22Rv1 (cell line): Measurements from ENCODE around the gene PLIN5.
"Not testable (repeated sequence)": the region's sequence is repeated elsewhere in the genome, so short reads cannot be mapped to it uniquely, and the experiment has no call there.

Source experiments
- ZFX ChIP-seq: fragments of 450-650 bp; IDR thresholded peaks from 2 replicates; pipeline ENCODE4 v1.6.1; 2017; ENCODE audit warnings: antibody characterized with exemption, borderline replicate concordance
- TF ChIP-seq, protein P1 (sequence below): fragments of 450-650 bp; IDR thresholded peaks from 2 replicates; pipeline ENCODE4 v1.5.1; 2017; ENCODE audit warnings: mild to moderate bottlenecking

DNA sequence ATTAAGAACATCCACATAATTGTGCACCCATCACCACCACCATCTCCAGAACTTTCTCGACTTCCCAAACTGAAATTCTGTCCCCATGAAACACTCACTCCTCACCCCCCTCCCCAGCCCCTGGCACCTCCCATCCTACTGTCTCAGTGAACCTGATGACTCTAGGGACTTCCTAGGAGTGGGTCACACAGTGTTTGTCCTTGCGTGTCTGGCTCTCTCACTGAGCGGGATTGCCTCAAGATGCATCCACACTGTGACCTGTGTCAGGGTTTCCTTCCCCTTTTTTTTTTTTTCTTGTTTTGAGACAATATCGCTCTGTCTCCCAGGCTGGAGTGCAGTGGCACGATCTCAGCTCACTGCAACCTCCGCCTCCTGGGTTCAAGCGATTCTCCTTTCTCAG lies 27.1 kb upstream of the PLIN5 start:
- TF ChIP-seq, protein P1, sequence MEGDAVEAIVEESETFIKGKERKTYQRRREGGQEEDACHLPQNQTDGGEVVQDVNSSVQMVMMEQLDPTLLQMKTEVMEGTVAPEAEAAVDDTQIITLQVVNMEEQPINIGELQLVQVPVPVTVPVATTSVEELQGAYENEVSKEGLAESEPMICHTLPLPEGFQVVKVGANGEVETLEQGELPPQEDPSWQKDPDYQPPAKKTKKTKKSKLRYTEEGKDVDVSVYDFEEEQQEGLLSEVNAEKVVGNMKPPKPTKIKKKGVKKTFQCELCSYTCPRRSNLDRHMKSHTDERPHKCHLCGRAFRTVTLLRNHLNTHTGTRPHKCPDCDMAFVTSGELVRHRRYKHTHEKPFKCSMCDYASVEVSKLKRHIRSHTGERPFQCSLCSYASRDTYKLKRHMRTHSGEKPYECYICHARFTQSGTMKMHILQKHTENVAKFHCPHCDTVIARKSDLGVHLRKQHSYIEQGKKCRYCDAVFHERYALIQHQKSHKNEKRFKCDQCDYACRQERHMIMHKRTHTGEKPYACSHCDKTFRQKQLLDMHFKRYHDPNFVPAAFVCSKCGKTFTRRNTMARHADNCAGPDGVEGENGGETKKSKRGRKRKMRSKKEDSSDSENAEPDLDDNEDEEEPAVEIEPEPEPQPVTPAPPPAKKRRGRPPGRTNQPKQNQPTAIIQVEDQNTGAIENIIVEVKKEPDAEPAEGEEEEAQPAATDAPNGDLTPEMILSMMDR = not testable (repeated sequence)
- not testable (repeated sequence) for TF ChIP-seq ZFX
